HepG2 (cell line): ENCODE data around the gene SLC6A17. TPM values are rescaled to one million over a fixed set of nuclear protein-coding genes. Genes with fewer than 3 reads are reported as not detected.

Experiments
- ATAC-seq: fragments of 200-7000 bp; cut with Tn5 transposase; 3 replicates; pipeline ENCODE4 v1.9.1; 2020; ENCODE audit warnings: mild to moderate bottlenecking, moderate library complexity
- BruUV-seq: library from RNA; stranded (reverse); fragments of 400-500 nt; replicated peaks from 2 replicates; lab custom pipeline; 2021; lab: Mats Ljungman, UMichigan
- CTCF ChIA-PET: fragments of 300-600 bp; formaldehyde crosslinking; extraction: SDS; loops from one replicate; lab custom pipeline; 2021; ENCODE audit warnings: low total read pairs, inconsistent platforms, low intra/inter-chr PET ratio; lab: Yijun Ruan, JAX
- POLR2A ChIA-PET: fragments of 350-600 bp; sonication (Branson Sonifier 250); formaldehyde crosslinking; loops from one replicate; lab custom pipeline; 2020; ENCODE audit warnings: antibody characterized with exemption, inconsistent platforms; lab: Yijun Ruan, JAX
- DNase-seq: peaks from one replicate; pipeline ENCODE4 v3.0.0-alpha.2; 2015; ENCODE audit warnings: low spot score
- FAIRE-seq: peaks from 3 replicates; lab custom pipeline; 2011; peaks lifted over from hg19 to GRCh38; lab: Jason Lieb, UNC
- H2AFZ ChIP-seq: one replicate; pipeline ENCODE4 v1.6.1; 2011; ENCODE audit warnings: low read length, inconsistent platforms
- H3K27ac ChIP-seq: fragments of 300-600 bp; 3 replicates; pipeline ENCODE4 v1.8.0; 2011; ENCODE audit warnings: mixed run types, mild to moderate bottlenecking, mixed read lengths, low read length, inconsistent platforms; ENCODE audit not compliant: insufficient read depth; ENCODE audit errors: extremely low read length
- H3K27me3 ChIP-seq, 2 experiments: fragments of 200-600 bp in 1 of 2; 2 replicates in 1 of 2; 3 replicates in 1 of 2; pipeline versions ENCODE4 v1.6.0 to v1.8.0; 2011; ENCODE audit warnings: low read length in 2 of 2, mild to moderate bottlenecking in 2 of 2, moderate library complexity in 2 of 2, inconsistent platforms in 1 of 2; ENCODE audit not compliant: insufficient read depth in 2 of 2, control insufficient read depth in 1 of 2
- H3K36me3 ChIP-seq, 2 experiments: fragments of 200-600 bp in 1 of 2; replicated peaks in 1 of 2; 2 replicates in 1 of 2; 3 replicates in 1 of 2; pipeline versions ENCODE4 v1.5.1 to v1.8.0; 2011; ENCODE audit warnings: low read length in 2 of 2, inconsistent platforms in 1 of 2; ENCODE audit not compliant: insufficient read depth in 2 of 2, control insufficient read depth in 1 of 2
- H3K4me1 ChIP-seq: 2 replicates; pipeline ENCODE4 v1.5.1; 2012; ENCODE audit warnings: low read length, inconsistent platforms; ENCODE audit not compliant: insufficient read depth
- H3K4me2 ChIP-seq: 2 replicates; pipeline ENCODE4 v1.6.0; 2011; ENCODE audit warnings: low read depth, low read length, inconsistent platforms
- H3K4me3 ChIP-seq, 3 experiments: fragments of 200-600 bp in 1 of 3; sonication (generic), shearing (Covaris generic) in 1 of 3; replicated peaks in 1 of 3; 2 replicates each; pipeline ENCODE4 v1.5.1; 2011 to 2016; ENCODE audit warnings: low read length in 3 of 3, inconsistent platforms in 2 of 3, low read depth in 2 of 3, mild to moderate bottlenecking in 2 of 3, control low read depth in 1 of 3, mixed read lengths in 1 of 3; ENCODE audit not compliant: insufficient read depth in 1 of 3
- H3K79me2 ChIP-seq: one replicate; pipeline ENCODE4 v1.6.1; 2011; ENCODE audit warnings: low read length, inconsistent platforms; ENCODE audit not compliant: insufficient read depth
- H3K9ac ChIP-seq: 2 replicates; pipeline ENCODE4 v1.6.0; 2011; ENCODE audit warnings: mild to moderate bottlenecking, low read depth, low read length, inconsistent platforms; ENCODE audit not compliant: insufficient read depth
- H3K9me3 ChIP-seq: 2 replicates; pipeline ENCODE4 v1.5.1; 2012; ENCODE audit warnings: mild to moderate bottlenecking, low read length
- H4K20me1 ChIP-seq: 2 replicates; pipeline ENCODE4 v1.6.0; 2011; ENCODE audit warnings: inconsistent platforms, mild to moderate bottlenecking, low read length, moderate library complexity; ENCODE audit not compliant: insufficient read depth
- CREB1 ChIP-seq, 2 experiments: fragments of 450-650 bp in 1 of 2; IDR thresholded peaks; 2 replicates each; pipeline ENCODE4 v1.6.1; 2016 to 2017; ENCODE audit warnings: control low read depth in 1 of 2, mild to moderate bottlenecking in 1 of 2, missing compliant biosample characterization in 1 of 2, missing genetic modification characterization in 1 of 2
- GABPA ChIP-seq, 2 experiments: IDR thresholded peaks; 2 replicates each; pipeline ENCODE4 v1.6.1; 2011 to 2016; ENCODE audit warnings: low read depth in 2 of 2, low read length in 1 of 2, missing biosample characterization in 1 of 2, missing genetic modification characterization in 1 of 2
- GTF3A ChIP-seq: sonication (generic); formaldehyde crosslinking; conservative IDR thresholded peaks from 2 replicates; pipeline ENCODE4 v1.4.0; 2020; ENCODE audit warnings: mild to moderate bottlenecking, missing genetic modification reagents
- KDM5A ChIP-seq: fragments of 200-600 bp; sonication (generic); IDR thresholded peaks from 2 replicates; pipeline ENCODE4 v1.7.0; 2018; ENCODE audit warnings: antibody characterized with exemption, mild to moderate bottlenecking, low read length, borderline replicate concordance
- MYC ChIP-seq: sonication (generic); formaldehyde crosslinking; IDR thresholded peaks from 2 replicates; pipeline ENCODE4 v1.9.0; 2021; ENCODE audit warnings: missing genetic modification reagents, borderline replicate concordance
- TCF7L2 ChIP-seq: IDR thresholded peaks from 2 replicates; pipeline ENCODE4 v1.6.1; 2011; ENCODE audit warnings: mild to moderate bottlenecking, low read depth, low read length, moderate library complexity
- ZNF605 ChIP-seq: sonication (generic); formaldehyde crosslinking; IDR thresholded peaks from 2 replicates; pipeline ENCODE4 v1.8.0; 2022; ENCODE audit warnings: mild to moderate bottlenecking, missing genetic modification reagents
- ZNF672 ChIP-seq: sonication (generic); formaldehyde crosslinking; IDR thresholded peaks from 2 replicates; pipeline ENCODE4 v1.8.1; 2022; ENCODE audit warnings: missing genetic modification reagents
- ZNF761 ChIP-seq: sonication (generic); formaldehyde crosslinking; conservative IDR thresholded peaks from 2 replicates; pipeline ENCODE4 v1.4.0; 2020; ENCODE audit warnings: mild to moderate bottlenecking, missing genetic modification reagents
- WGBS: methylation state at CpG from one replicate; pipeline ENCODE4 v1.1.6; 2017; ENCODE audit warnings: low lambda C conversion rate; 5-methylcytosine and 5-hydroxymethylcytosine counted together
- in situ Hi-C: cut with HindIII; loops from 2 replicates; pipeline ENCODE4 v1.10.0; 2017; ENCODE audit warnings: low pct_unique_long_range_greater_than_20kb; ENCODE audit not compliant: extremely low pct_ligation_motif_present
- intact Hi-C: fragments of 100-400 bp; cut with micrococcal nuclease; formaldehyde crosslinking; loops from one replicate; pipeline ENCODE4 v1.10.0; 2022; ENCODE audit not compliant: unreplicated experiment
- polyA plus RNA-seq, 8 experiments: library from polyadenylated mRNA; depleted of rRNA in 3 of 8; stranded (reverse) in 7 of 8; unstranded in 1 of 8; fragments of >200 nt; fragmentation: Illumina TruSeq in 4 of 8; extraction: Trizol in 4 of 8; gene quantifications; 2 replicates each; pipeline versions ENCODE4 v1.2.1 to v1.2.3, GENCODE V29; 2011 to 2016; ENCODE audit warnings: low read depth in 4 of 8, missing spikeins in 1 of 8, mixed read lengths in 1 of 8; ENCODE audit not compliant: insufficient read depth in 1 of 8
- total RNA-seq, 5 experiments: library from RNA; depleted of rRNA; stranded (reverse); fragments of >200 nt; fragmentation: Illumina TruSeq; extraction: Trizol; gene quantifications; 2 replicates each; pipeline ENCODE4 v1.2.3, GENCODE V29; 2016; ENCODE audit warnings: low read depth in 1 of 5
- TF ChIP-seq, protein P1 (sequence below): IDR thresholded peaks from 2 replicates; pipeline ENCODE4 v1.6.1; 2012; ENCODE audit warnings: inconsistent platforms
- TF ChIP-seq, protein P2 (sequence below): sonication (generic); formaldehyde crosslinking; IDR thresholded peaks from 2 replicates; pipeline ENCODE4 v1.4.0; 2020; ENCODE audit warnings: missing genetic modification reagents, low read depth, mild to moderate bottlenecking, borderline replicate concordance
- TF ChIP-seq, protein P3 (sequence below), 2 experiments: fragments of 450-650 bp in 1 of 2; sonication (generic) in 1 of 2; formaldehyde crosslinking in 1 of 2; IDR thresholded peaks; 2 replicates each; pipeline versions ENCODE4 v1.6.1 to v1.8.0; 2016 to 2022; ENCODE audit warnings: antibody characterized with exemption in 1 of 2, mild to moderate bottlenecking in 1 of 2, missing genetic modification reagents in 1 of 2

The SLC6A17 gene
- total and polyA plus RNA-seq, 2 of the 13 experiments (the other 11 are each of a cell fraction or from before 2014, with no cell fraction given), result not detected

DNA sequence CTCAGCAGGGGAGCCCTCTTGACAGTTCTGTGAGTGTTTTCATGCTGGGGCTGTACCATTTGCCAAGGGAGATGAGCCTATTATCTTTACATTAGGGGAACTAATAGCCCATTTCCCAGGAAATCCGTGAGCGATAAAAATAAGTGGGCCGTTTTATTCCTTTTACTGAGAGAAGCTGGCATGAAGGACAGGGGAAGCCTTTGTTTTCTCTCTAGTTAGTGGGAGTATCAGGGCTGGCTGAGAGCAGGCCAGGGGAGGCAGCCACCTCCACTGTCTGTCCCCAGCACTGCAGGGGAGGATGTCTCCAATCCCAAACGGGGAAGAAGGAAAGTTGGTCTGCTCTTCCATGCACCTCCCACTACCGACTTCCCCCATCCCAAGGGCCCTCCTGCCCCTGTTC lies 35.5 kb upstream of the SLC6A17 start:
- DNase-seq (no peak), FAIRE-seq (no peak)
- POLR2A ChIA-PET, result no interaction called here

More for the DNA sequence above, 35.5 kb upstream of the SLC6A17 start:
- in situ Hi-C loops (no loop called here), intact Hi-C loops (no loop called here)
- no peaks in the 10 kb centered on the region for H3K9me3 ChIP-seq
- H3K27ac ChIP-seq, result no peak overlapping the region
- H3K4me3 ChIP-seq, result no peak overlapping the region
- CTCF ChIA-PET, result no interaction called here
- WGBS, result 10% methylated on average over 5 of the region's 5 CpGs
- H3K79me2 ChIP-seq, result no peaks in the 10 kb centered on the region
- TF ChIP-seq ZNF761 (CRISPR knock-in tag) (no peak), GTF3A (CRISPR knock-in tag) (no peak), MYC (CRISPR knock-in tag) (no peak), ZNF672 (no peak), ZNF605 (no peak), KDM5A (no peak), TCF7L2 (no peak), GABPA (IDR thresholded peaks at IDR 0.05; ENCODE audit: low read depth, low read length) (no peak), GABPA (CRISPR knock-in tag; IDR thresholded peaks at IDR 0.05; ENCODE audit: low read depth) (no peak), CREB1 (IDR thresholded peaks at IDR 0.05) (no peak), CREB1 (CRISPR knock-in tag; IDR thresholded peaks at IDR 0.05) (no peak)
- TF ChIP-seq, protein P1, sequence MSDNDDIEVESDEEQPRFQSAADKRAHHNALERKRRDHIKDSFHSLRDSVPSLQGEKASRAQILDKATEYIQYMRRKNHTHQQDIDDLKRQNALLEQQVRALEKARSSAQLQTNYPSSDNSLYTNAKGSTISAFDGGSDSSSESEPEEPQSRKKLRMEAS, result no peak
- TF ChIP-seq, protein P2, sequence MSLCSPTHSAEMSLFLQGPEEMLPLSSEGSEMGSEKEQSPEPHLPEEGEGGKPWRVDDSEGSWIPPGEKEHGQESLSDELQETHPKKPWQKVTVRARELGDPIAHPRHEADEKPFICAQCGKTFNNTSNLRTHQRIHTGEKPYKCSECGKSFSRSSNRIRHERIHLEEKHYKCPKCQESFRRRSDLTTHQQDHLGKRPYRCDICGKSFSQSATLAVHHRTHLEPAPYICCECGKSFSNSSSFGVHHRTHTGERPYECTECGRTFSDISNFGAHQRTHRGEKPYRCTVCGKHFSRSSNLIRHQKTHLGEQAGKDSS (CRISPR knock-in tag), result no peak
- TF ChIP-seq, protein P3, sequence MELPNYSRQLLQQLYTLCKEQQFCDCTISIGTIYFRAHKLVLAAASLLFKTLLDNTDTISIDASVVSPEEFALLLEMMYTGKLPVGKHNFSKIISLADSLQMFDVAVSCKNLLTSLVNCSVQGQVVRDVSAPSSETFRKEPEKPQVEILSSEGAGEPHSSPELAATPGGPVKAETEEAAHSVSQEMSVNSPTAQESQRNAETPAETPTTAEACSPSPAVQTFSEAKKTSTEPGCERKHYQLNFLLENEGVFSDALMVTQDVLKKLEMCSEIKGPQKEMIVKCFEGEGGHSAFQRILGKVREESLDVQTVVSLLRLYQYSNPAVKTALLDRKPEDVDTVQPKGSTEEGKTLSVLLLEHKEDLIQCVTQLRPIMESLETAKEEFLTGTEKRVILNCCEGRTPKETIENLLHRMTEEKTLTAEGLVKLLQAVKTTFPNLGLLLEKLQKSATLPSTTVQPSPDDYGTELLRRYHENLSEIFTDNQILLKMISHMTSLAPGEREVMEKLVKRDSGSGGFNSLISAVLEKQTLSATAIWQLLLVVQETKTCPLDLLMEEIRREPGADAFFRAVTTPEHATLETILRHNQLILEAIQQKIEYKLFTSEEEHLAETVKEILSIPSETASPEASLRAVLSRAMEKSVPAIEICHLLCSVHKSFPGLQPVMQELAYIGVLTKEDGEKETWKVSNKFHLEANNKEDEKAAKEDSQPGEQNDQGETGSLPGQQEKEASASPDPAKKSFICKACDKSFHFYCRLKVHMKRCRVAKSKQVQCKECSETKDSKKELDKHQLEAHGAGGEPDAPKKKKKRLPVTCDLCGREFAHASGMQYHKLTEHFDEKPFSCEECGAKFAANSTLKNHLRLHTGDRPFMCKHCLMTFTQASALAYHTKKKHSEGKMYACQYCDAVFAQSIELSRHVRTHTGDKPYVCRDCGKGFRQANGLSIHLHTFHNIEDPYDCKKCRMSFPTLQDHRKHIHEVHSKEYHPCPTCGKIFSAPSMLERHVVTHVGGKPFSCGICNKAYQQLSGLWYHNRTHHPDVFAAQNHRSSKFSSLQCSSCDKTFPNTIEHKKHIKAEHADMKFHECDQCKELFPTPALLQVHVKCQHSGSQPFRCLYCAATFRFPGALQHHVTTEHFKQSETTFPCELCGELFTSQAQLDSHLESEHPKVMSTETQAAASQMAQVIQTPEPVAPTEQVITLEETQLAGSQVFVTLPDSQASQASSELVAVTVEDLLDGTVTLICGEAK (IDR thresholded peaks at IDR 0.05), result no peak
- TF ChIP-seq, protein P3 (CRISPR knock-in tag; IDR thresholded peaks at IDR 0.05), result no peak
- ATAC-seq, result no peak
- H3K36me3 ChIP-seq, result no peaks in the 10 kb centered on the region
- H3K27me3 ChIP-seq, result peaks cover 6 to 39% of the 10 kb centered on the region in 2 experiments; a peak in 3 of 5 replicates
- H2AFZ ChIP-seq, result no peak overlapping the region
- no peaks in the 10 kb centered on the region for H4K20me1 ChIP-seq
- H3K4me1 ChIP-seq, result no peaks in the 10 kb centered on the region
- H3K4me2 ChIP-seq, result no peak overlapping the region
- H3K9ac ChIP-seq, result no peak overlapping the region
- BruUV-seq, result no TSS peak
